ENCODE data around the gene UMAD1. TPM values are rescaled to one million over a fixed set of nuclear protein-coding genes. Genes with fewer than 3 reads are reported as not detected.
"Not testable (repeated sequence)": the region's sequence is repeated elsewhere in the genome, so short reads cannot be mapped to it uniquely, and the experiment has no call there.

The UMAD1 gene
- total RNA-seq, 4 donors from 2014 or later = 15.2 to 28.2 (median 18.7) TPM

DNA sequence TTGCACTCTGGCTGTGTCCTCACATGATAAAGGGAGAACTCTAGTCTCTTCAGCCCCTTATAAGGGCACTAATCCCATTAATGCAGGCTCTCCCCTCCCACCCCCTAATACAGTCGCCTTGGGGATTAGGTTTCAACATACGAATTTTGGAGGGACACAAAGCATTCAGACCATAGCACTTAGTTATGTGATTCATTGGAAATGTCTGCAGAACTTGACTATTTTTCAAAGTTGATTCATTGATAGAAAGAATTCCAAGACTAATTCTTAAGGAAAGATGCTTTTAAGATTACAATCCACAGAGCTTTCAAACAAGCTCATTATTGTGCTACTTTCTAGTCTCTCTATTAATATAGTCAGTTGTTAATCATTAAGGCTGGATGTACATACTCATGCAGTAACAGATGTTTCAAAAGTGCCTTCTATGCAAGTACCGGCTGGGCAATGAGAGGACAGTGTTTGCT is 163.2 kb downstream of the UMAD1 start:
- Histone ChIP-seq H3K9me3 (no peaks in the 10 kb centered on the region), H3K27me3 (no peaks in the 10 kb centered on the region), H3K27ac (no peak overlapping the region), H3K36me3 (no peaks in the 10 kb centered on the region), H3K4me3 (no peak overlapping the region), H3K4me1 (no peaks in the 10 kb centered on the region)
- no peak for DNase-seq
- TF ChIP-seq POLR2A (IDR thresholded peaks at IDR 0.05) = no peak
- no peak for TF ChIP-seq CTCF (IDR thresholded peaks at IDR 0.05)

DNA sequence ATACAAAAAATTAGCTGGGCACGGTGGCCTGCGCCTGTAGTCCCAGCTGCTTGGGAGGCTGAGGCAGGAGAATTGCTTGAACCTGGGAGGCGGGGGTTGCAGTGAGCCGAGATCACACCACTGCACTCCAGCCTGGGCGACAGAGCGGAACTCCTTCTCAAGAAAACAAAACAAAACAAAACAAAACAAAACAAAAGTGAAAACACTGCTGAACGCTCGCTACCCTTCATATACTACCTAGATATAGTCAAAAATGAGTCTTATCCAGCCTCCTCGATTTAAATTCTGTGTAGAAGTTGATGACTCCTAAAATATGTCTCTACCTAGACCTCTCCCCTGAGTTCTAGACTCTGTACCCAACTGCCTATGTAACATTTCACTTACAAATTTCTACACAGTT is 164.3 kb downstream of the UMAD1 start:
- H3K9me3 ChIP-seq = not testable (repeated sequence)

DNA sequence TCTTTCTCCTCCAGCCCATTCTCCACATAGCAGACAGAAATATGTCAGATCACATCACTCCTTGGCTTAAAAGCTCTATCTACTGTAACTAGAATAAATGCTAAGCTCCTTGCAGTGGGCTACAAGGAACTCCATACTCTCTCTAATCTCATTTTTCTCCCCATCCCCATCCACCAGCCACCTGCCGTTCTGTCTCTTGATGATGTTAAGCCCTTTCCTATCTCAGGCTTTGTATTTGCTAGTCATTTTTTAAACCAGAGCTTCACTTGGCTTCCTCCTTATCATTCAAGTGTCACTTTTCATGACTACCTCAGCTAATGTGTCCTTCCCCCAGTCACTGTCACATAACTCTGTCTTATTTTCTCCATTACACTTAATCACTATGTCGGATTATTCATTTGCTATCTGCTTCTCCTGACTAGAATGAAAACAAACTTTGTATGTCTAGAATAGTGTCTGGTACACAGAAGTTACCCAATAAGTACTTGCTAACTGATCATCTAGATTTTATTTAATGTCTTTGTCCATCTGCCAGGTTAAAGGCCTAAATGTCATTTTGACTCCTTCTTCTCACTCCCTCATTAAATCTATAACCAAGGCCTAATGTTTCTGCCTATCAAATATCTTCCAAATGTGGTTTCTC is 165.1 kb downstream of the UMAD1 start:
- TF ChIP-seq CTCF (IDR thresholded peaks at IDR 0.05) (no peak), POLR2A (IDR thresholded peaks at IDR 0.05) (no peak)
- H3K4me1 ChIP-seq = no peaks in the 10 kb centered on the region
- H3K27me3 ChIP-seq = no peaks in the 10 kb centered on the region
- no peak overlapping the region for H3K4me3 ChIP-seq
- H3K9me3 ChIP-seq = no peaks in the 10 kb centered on the region
- no peak overlapping the region for H3K27ac ChIP-seq
- DNase-seq = no peak
- H3K36me3 ChIP-seq = no peaks in the 10 kb centered on the region

More for the DNA sequence above, 164.3 kb downstream of the UMAD1 start:
- H3K4me1 ChIP-seq, H3K27me3 ChIP-seq, DNase-seq, H3K36me3 ChIP-seq, H3K27ac ChIP-seq, H3K4me3 ChIP-seq: not testable (repeated sequence)

- no peak for TF ChIP-seq POLR2A (IDR thresholded peaks at IDR 0.05)
- TF ChIP-seq CTCF (IDR thresholded peaks at IDR 0.05) = no peak
- Histone ChIP-seq H3K27ac (no peak overlapping the region), H3K4me3 (no peak overlapping the region), H3K36me3 (no peaks in the 10 kb centered on the region), H3K9me3 (no peaks in the 10 kb centered on the region), H3K27me3 (no peaks in the 10 kb centered on the region), H3K4me1 (no peaks in the 10 kb centered on the region)
- DNase-seq = no peak
Observed at GRCh38 chr7:7808156-7808555, 167.6 kb downstream of the UMAD1 start.

DNA sequence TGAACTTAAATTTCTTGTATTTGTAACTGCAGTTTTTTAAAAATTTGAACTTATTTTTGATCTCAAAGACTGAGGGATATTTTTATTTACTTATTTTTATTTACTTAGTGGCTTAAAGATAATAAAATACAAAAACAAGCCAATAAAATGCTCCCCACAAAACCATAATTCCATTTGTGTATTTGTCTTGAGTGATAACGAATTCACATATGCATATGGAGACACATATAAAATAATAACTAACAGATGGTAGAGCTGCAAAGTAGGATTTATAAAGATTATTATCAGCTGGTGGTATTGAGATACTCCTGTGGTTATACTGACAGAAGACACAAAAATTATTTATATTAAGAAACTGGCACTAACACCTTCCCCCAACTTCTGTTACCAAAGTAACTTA is 168.1 kb downstream of the UMAD1 start:
- no peaks in the 10 kb centered on the region for H3K27me3 ChIP-seq
- TF ChIP-seq POLR2A (IDR thresholded peaks at IDR 0.05) (no peak), CTCF (IDR thresholded peaks at IDR 0.05) (no peak)
- H3K36me3 ChIP-seq = no peaks in the 10 kb centered on the region
- H3K27ac ChIP-seq = no peak overlapping the region
- no peak for DNase-seq
- no peaks in the 10 kb centered on the region for H3K9me3 ChIP-seq
- H3K4me3 ChIP-seq = no peak overlapping the region
- H3K4me1 ChIP-seq = no peaks in the 10 kb centered on the region

DNA sequence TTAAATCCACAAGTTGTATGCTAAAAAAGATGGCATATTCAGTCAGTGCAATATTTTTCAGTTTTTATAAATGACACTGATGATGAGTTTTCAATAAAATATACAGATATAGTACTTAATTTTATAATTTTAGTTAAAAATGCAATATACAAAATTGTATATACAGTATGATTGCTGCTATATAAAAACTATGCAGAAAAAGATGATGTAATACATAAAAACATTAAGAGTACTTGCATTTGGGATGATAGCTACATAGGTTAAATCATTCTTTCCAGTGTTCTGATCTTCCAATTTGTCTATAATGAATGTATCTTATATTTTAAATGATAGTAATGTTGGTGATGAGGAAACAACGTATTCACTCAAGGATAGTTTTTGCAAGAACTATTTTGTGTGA is 169.8 kb downstream of the UMAD1 start:
- TF ChIP-seq POLR2A (IDR thresholded peaks at IDR 0.05) (no peak), CTCF (IDR thresholded peaks at IDR 0.05) (no peak)
- no peak for DNase-seq
- Histone ChIP-seq H3K36me3 (no peaks in the 10 kb centered on the region), H3K4me3 (no peak overlapping the region), H3K9me3 (no peaks in the 10 kb centered on the region), H3K27me3 (no peaks in the 10 kb centered on the region), H3K27ac (no peak overlapping the region), H3K4me1 (peaks cover 0 to 1% (median under 1%) of the 10 kb centered on the region in 4 donors)

Measured in Peyer's patch (tissue), 4 donors.